ENCODE measurements around the gene NOL6.

DNA sequence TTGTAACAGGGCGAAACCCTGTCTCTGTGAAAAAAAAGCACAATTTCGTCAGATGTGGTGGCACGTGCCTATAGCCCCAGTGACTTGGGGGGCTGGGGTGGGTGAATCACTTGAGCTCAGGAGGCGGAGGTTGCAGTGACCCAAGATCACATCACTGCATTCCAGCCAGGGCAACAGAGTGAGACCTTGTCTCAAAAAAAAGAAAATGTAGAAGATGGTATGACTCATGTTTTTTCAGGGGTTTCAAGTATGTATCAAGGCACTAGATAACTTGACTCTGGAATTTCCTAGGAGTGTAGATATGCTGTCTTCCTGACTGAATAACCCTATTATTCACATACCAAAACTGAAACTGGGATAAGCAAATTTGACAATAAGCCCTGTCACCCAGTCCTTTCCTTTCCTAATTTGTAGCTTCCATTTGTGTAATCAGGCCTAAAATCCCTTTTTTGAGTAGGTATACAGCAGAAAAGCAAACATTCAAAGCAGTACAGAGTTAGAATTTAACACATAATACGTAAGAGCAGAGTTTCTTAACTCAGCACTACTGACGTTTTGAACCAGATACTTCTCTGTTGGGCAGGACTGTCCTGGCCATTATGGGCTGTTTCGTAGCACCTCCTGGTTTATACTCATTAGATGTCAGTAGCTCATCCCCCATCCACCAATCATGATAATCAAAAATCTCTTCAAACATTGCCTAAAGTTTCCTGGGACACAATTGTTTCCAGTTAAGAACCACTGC is 33.1 kb upstream of the NOL6 start:
- TF ChIP-seq, protein P1, sequence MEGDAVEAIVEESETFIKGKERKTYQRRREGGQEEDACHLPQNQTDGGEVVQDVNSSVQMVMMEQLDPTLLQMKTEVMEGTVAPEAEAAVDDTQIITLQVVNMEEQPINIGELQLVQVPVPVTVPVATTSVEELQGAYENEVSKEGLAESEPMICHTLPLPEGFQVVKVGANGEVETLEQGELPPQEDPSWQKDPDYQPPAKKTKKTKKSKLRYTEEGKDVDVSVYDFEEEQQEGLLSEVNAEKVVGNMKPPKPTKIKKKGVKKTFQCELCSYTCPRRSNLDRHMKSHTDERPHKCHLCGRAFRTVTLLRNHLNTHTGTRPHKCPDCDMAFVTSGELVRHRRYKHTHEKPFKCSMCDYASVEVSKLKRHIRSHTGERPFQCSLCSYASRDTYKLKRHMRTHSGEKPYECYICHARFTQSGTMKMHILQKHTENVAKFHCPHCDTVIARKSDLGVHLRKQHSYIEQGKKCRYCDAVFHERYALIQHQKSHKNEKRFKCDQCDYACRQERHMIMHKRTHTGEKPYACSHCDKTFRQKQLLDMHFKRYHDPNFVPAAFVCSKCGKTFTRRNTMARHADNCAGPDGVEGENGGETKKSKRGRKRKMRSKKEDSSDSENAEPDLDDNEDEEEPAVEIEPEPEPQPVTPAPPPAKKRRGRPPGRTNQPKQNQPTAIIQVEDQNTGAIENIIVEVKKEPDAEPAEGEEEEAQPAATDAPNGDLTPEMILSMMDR (conservative IDR thresholded peaks at IDR 0.05), result no peak
- TF ChIP-seq ZFX (IDR thresholded peaks at IDR 0.05), result no peak
